ENCODE measurements around the gene ATG16L2. TPM values are rescaled to one million over a fixed set of nuclear protein-coding genes. Genes with fewer than 3 reads are reported as not detected.

Gene ATG16L2
- total RNA-seq, 1 experiment from 2014 or later: 17.3 TPM

- no CpG with 5 or more reads among the region's 4 CpGs for WGBS (ENCODE audit: extremely low coverage, insufficient read length, low lambda C conversion rate)
- H4K8ac ChIP-seq (replicated peaks; ENCODE audit: insufficient read length, low read depth, low read length): no peak overlapping the region
- H2BK12ac ChIP-seq (ENCODE audit: insufficient read length, low read depth, low read length): no peak overlapping the region
- peaks cover 15% of the 10 kb centered on the region for H3K27me3 Mint-ChIP-seq (ENCODE audit: low read depth)
- H3K4me3 Mint-ChIP-seq: no peak overlapping the region
- H3K56ac ChIP-seq (ENCODE audit: insufficient read length, low read depth, low read length): no peak overlapping the region
- no peak overlapping the region for H3T11ph ChIP-seq (ENCODE audit: low read length)
- peaks cover 5% of the 10 kb centered on the region; the same call in 1 of the 2 replicates for H3K4me1 ChIP-seq (ENCODE audit: insufficient read depth, low read length)
- H2BK15ac ChIP-seq (ENCODE audit: low read depth, low read length): no peak overlapping the region
- no peak overlapping the region for H3K14ac ChIP-seq (ENCODE audit: insufficient read depth, low read length)
- H2BK120ac ChIP-seq (ENCODE audit: low read depth, low read length, poor library complexity, severe bottlenecking): no peak overlapping the region
- no peak overlapping the region for H3K4ac ChIP-seq (ENCODE audit: low read depth, low read length)
- H3K27ac ChIP-seq (ENCODE audit: insufficient read length, low read depth, low read length): no peak overlapping the region
- no peaks in the 10 kb centered on the region for H3K9me3 ChIP-seq (ENCODE audit: control insufficient read depth, low read depth, low read length)
- DNase-seq: no peak
- H3K79me2 ChIP-seq (ENCODE audit: insufficient read depth, low read length): no peaks in the 10 kb centered on the region
- no peak overlapping the region for H4K91ac ChIP-seq (ENCODE audit: insufficient read length, low read depth, low read length)
- H2AFZ ChIP-seq (ENCODE audit: low read length): no peak overlapping the region
- peaks cover 4 to 20% (median 18%) of the 10 kb centered on the region in 3 experiments; a peak in 6 of 7 replicates for H3K36me3 Mint-ChIP-seq (ENCODE audit: insufficient read depth in 1 of 3, low read depth in 3 of 3)
- no peak overlapping the region for H3K9ac ChIP-seq (ENCODE audit: extremely low read depth, insufficient read length, low read length)
- no peak overlapping the region for H2BK5ac ChIP-seq (ENCODE audit: insufficient read length, low read length)
- H3K79me1 ChIP-seq (ENCODE audit: insufficient read depth, low read depth, low read length, poor library complexity, severe bottlenecking): no peaks in the 10 kb centered on the region
- H3K18ac ChIP-seq (ENCODE audit: insufficient read length, low read depth, low read length): no peak overlapping the region
- peaks cover 27% of the 10 kb centered on the region in 2 experiments for H3K4me1 Mint-ChIP-seq
- H4K20me1 ChIP-seq (ENCODE audit: control insufficient read depth, insufficient read depth, insufficient read length): no peaks in the 10 kb centered on the region
- no peak overlapping the region for H2AK5ac ChIP-seq (ENCODE audit: insufficient read length, low read length)
- H3K4me2 ChIP-seq (ENCODE audit: insufficient read depth, insufficient read length, low read length): no peak overlapping the region
- no peak for TF ChIP-seq CTCF (conservative IDR thresholded peaks at IDR 0.05)
- H3K27me3 ChIP-seq (ENCODE audit: insufficient read depth, low read length): no peaks in the 10 kb centered on the region; the same call in 1 of the 2 replicates
- H3K27ac Mint-ChIP-seq: no peak overlapping the region
- H3K23ac ChIP-seq (ENCODE audit: insufficient read length, low read depth, low read length): no peak overlapping the region
- H3K23me2 ChIP-seq (ENCODE audit: insufficient read length, low read depth, low read length, poor library complexity, severe bottlenecking): peaks cover 26% of the 10 kb centered on the region
- no peak overlapping the region for H2BK20ac ChIP-seq (ENCODE audit: low read depth, low read length, poor library complexity, severe bottlenecking)
- no peaks in the 10 kb centered on the region; a peak in 2 of 5 replicates for H3K9me3 Mint-ChIP-seq
- H4K5ac ChIP-seq (ENCODE audit: insufficient read length, low read depth, low read length): no peak overlapping the region
These were observed 3.8 kb downstream of the ATG16L2 start for GRCh38 chr11:72817966-72818365.
